ENCODE data around the gene SF3B1.
A peak's percentile ranks its signal among the peaks of the same experiment; 100 is the strongest.
"Not testable (repeated sequence)": the region's sequence is repeated elsewhere in the genome, so short reads cannot be mapped to it uniquely, and the experiment has no call there.

The SF3B1 gene

DNA sequence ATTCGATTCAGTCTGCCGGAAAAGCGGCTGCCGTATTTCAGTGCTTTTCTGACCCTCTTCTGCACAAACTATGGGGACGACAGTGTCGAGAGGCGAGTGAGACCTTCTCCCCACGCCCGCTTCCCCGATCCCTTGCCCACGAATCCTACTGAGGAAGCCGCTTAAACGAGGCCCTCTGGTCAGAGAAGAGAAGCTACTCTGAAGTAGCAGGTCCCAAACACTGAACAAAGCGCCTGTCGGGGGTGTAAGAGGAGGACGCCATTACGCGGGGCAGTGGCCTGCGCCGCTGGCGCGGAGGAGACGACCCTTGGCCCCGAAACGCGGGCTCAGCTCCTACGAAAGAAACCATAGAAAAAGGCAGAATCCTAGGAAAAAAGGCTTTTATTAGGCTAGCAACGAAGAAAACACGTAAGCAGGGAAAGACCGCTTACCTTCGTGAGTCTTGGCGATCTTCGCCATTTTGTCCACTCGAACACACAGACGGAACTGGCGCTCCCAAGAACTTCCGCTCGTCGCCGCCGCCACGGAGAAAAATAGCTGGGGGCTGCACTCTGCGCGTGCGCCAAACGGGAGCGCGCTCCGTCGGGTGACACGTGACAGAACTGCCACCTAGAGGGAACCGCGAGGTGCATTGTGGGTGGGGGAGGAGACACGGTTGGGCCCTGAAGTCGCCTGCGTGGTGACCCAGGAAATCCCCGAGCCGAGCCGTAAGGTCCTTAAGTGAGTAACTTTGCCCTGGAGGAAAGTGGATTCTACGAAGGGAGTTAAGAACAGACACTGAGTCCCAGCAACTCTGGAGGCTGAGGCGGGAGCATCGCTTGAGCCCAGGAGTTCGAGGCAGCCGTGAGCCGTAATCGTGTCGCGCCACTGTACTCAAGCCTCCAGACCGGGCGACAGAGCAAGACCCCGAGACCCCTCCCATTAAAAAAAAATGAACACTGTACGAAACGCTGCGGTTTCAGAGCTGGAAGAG is at the start of gene SF3B1:
SF3B1 (minus strand) TSS at position 488 of the 973 bp plus-strand sequence; CDS start at position 459, 29 bp downstream.
- DNase-seq (ENCODE audit: low spot score), result peak; percentile 97

DNA sequence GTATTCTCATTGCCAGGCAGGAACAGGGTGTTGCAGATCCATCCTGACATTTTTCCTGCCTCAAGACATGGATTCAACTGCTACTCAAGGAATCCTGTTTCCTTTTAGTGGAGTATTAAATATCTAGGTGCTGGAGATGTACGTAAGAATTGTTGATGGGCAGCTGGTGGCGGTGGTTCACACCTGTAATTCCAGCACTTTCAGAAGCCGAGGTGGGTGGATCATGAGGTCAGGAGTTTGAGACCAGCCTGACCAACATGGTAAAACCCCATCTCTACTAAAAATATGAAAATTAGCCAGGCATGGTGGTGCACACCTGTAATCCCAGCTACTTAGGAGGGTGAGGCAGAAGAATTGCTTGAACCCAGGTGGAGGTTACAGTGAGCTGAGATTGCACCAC is 49.4 kb upstream of the SF3B1 start:
- not testable (repeated sequence) for DNase-seq (ENCODE audit: low spot score)

- no peak for DNase-seq (ENCODE audit: low spot score)
Observed at GRCh38 chr2:197480165-197481036, 45.6 kb upstream of the SF3B1 start.

- DNase-seq (ENCODE audit: low spot score), result no peak
Observed at GRCh38 chr2:197477797-197478196, 43.0 kb upstream of the SF3B1 start.

GRCh38 chr2:197472166-197472565 is 37.3 kb upstream of the SF3B1 start:
- no peak for DNase-seq (ENCODE audit: low spot score)

DNA sequence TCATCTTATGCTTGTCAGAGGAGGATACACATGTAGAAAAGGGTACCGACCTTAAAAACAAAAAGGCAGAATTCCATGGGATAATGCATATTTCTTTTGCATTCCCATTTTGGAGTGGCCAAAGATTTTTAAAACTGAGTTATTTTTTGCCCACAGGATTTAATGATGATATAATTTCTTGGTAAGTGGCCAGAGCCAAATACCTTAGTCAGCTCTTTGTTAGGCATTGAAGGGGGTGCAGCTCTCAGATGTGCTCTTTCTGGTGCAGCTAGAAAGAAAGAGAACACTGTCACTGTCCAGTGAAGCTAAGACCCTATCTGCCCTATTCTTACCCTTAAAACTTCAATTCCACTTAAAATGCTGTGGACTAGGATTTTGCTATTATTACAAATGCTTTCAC is 29.3 kb upstream of the SF3B1 start:
- DNase-seq (ENCODE audit: low spot score), result peak; percentile 23

GRCh38 chr2:197461057-197461456 is 26.2 kb upstream of the SF3B1 start:
- DNase-seq (ENCODE audit: low spot score), result no peak

DNA sequence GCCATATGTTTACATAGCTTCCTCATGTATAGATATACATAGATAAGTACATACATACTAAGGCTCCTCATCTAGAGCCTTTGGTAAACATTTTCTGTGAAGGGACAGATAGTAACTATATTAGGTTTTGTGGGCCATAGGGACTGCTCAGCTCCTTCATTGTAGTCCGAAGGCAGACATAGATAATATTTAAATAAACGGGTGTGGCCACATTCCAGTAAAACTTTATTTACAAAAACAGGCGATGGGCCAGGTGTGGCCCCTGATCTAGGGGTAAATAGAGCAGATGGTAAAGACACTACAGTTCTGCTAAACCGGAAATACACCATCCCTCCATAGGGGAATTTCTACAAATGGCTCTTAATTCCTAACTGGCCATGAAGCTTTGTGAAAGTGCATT is 25.8 kb upstream of the SF3B1 start:
- DNase-seq (ENCODE audit: low spot score), result no peak

- no peak for DNase-seq (ENCODE audit: low spot score)
Observed at GRCh38 chr2:197455428-197455827, 20.6 kb upstream of the SF3B1 start.

GRCh38 chr2:197454923-197455322 is 20.1 kb upstream of the SF3B1 start:
- no peak for DNase-seq (ENCODE audit: low spot score)

DNA sequence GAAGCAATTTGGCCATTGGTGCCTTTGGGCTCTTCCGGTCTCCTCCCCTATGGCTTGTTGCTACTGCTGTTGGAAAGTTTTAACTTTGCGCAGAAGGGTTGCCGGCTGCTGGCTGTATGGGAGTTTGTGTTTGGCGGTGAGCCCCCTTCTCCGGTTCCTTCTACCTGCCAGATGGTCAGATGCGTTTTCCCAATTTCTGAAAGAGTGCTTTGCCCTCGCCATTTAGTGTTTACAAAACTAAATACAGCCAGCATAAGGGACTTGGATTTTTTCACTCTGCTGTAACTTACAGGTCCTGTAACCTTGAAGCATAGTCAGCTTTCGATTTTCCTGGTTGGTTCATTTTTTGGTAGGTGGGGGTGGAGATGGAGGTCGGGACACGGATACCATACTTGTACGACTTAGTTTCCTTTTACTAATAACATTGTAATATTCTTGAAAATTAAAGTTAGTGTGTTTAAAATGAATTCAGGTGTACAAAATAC is 19.1 kb upstream of the SF3B1 start:
- peak; percentile 83 for DNase-seq (ENCODE audit: low spot score)

GRCh38 chr2:197453123-197453913 is 18.5 kb upstream of the SF3B1 start, which contains the start of gene COQ10B:
Gene COQ10B (plus strand): TSS chr2:197453552. CDS start chr2:197453561, 9 bp downstream.
- peak; percentile 98 for DNase-seq (ENCODE audit: low spot score)

DNA sequence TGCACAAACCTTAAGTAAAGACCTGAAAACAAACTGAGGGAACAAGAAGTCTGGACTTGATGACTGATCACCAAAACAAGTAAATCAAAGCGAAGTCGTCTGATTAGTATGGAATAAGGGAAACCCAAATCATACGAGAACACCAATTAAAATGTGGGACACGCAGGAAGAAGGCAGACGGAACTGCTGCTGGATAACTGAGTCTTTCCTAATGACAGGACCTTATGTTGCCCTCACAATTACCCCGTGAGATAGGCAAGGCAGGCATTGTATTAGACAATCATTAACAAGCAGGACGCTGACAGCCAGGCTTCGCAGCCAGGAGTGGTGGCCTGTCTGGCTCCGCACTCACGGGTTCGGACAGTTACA is 17.9 kb upstream of the SF3B1 start:
- DNase-seq (ENCODE audit: low spot score), result no peak

GRCh38 chr2:197450935-197451358 is 16.1 kb upstream of the SF3B1 start:
- DNase-seq (ENCODE audit: low spot score), result not testable (repeated sequence)

DNA sequence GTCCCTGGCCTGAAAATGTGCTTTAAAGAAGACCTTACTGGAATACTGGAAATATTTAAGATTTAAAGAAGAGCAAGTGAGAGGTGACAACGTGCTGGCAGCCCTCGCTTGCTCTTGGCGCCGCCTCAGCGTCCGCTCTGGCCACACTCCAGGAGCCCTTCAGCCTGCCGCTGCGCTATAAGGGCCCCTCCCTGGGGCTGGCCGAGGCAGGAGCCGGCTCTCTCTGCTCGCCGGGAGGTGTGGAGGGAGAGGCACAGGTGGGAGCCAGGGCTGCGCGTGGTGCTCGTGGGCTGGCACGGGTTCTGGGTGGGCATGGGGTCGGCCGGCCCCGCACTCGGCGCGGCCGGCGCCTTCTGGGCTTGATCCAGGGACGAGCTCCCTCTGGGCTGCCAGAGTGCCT is 15.6 kb upstream of the SF3B1 start:
- DNase-seq (ENCODE audit: low spot score), result no peak

DNA sequence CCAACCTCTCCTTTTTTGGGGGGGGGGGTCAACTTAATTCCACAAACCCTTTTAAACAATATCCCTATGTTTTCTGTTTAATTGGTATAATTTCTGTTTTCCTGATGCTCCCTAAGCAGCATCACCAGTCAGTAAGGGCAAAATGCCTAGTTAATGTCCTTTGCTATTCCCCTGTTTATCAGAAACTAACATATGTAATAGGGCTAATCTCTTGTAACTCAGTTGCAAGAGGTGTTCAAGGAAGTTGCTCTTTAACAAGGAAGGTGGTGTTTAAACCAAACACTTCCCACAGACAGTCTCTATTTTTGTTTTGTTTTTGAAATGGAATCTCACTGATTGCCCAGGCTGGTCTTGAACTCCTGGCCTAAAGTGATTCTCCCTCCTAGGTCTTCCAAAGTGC is 12.0 kb upstream of the SF3B1 start:
- no peak for DNase-seq (ENCODE audit: low spot score)

DNA sequence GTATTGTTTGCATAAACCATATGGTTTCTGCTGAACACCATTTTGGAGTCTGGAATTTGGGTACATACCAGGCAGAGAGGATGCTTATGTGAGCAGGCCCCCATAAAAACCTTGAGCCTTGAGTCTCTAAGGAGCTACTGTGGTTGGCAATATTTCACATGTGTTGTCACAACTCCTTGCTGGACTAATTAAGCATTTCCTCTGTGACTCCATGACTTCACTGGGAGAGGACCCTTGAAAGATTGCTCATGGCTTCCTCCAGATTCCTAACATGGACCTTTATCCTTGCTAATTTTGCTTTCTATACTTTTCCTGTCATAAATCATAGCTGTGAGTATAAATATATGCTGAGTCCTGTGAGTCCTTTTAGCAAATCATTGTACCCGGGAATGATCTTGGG is 10.9 kb upstream of the SF3B1 start:
- DNase-seq (ENCODE audit: low spot score), result no peak

- DNase-seq (ENCODE audit: low spot score), result no peak
Observed at GRCh38 chr2:197442857-197443256, 8.0 kb upstream of the SF3B1 start.

DNA sequence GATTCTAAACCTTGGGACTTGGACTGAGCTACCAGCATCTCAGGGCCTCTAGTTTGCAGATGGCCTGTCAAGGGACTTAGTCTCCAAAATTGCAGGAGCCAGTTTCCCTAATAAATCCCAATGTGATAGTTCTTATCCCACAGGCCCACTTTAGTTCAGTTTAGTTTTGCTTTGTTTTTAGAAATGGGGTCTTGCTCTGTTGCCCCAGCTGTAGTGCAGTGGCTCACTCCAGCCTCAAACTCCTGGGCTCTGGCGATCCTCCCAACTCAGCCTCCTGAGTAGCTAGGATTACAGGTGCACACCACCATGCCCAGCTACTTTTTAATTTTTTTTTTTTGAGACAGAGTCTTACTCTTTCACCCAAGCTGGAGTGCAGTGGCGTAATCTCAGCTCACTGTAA is 2.6 kb upstream of the SF3B1 start:
- no peak for DNase-seq (ENCODE audit: low spot score)

DNA sequence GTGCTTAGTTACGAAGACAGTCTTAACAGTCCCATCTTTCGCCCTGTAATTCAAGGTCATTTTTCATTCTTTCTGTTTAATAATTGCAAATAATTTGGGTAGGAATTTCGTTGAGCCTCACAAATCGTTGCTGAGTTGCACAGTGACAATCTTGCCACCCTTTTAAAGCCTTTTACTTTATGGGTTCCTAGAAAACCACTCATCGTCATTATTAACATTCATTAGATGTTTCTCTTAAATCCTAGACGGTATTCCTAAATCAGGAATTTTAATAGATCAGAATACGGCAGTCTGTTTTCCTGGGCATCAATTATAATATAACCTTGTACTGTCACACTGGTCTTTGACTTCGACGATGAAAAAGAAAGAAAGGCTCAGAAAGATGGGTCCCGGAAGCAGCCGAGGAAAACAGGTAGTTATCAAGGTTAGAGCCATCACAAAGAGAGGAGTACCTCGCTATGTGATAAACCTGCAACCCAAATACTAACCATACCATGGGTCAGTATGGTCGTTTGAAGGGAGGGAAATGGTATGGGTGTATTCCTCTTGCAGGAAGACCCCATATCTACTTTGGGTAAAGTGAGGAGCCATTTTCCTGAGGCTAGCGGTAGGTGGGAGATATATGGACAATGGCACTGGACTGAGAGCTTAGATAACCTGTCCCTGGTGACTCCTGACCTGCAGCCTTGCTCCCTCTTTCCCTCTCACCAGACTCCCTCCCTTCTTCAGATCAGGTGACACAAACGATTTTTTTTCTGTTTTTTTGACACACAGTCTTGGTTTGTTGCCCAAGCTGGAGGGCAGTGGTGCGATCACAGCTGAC is 981 bp upstream of the SF3B1 start:
- DNase-seq (ENCODE audit: low spot score), result no peak

All from GM03348 (cell line).